GM19023 (cell line): Measurements from ENCODE around the gene UBE2F.
"Not testable (repeated sequence)": the region's sequence is repeated elsewhere in the genome, so short reads cannot be mapped to it uniquely, and the experiment has no call there.

Experiments
- ATAC-seq: cut with Tn5 transposase; IDR thresholded peaks from one replicate; pipeline ENCODE4 v1.9.1; 2021; ENCODE audit warnings: mild to moderate bottlenecking, moderate library complexity; ENCODE audit not compliant: unreplicated experiment

UBE2F gene

DNA sequence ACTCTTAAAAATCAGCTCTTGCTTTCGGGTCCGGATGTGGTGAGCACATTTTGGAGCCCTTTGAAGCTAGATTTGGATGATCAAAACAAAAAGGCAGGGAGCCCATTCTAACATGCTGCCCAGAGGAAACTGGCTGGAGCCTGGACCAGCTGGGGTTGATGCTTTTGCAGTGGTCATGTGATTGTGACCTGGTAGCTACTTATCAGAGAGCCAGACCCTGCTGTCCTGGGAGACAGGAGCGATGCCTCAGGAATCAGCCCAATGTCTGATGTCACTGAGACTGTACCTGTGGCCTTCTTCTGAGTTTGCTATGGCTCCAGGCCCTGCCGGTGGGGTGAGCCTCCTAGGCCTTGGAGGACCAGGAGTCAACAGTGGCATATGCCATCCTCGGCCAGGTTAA, 75.3 kb downstream of the UBE2F start:
- no peak for ATAC-seq

GRCh38 chr2:238042849-238043584, 76.2 kb downstream of the UBE2F start:
- no peak for ATAC-seq

- ATAC-seq, result no peak
Measured at GRCh38 chr2:238043851-238044250, 77.0 kb downstream of the UBE2F start.

DNA sequence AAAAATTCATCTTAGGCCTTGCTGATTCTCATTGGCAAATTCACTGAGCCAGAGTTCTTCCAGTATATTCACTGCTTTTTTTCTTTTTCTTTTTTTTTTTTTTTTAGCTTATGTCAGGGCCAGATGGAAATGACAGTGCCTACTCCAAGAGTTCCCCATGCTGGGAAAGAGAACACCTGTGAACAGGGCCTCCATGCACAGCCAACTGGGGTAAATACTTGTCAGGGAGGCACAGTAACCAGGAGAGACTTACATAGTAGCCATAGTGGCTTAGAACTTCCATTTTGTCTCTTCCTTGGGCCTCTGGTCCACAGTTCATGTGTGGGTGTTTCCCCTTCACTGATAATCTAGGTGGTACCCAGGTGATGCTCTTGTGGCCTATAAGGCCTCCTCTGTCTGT, 78.8 kb downstream of the UBE2F start:
- ATAC-seq, result no peak

DNA sequence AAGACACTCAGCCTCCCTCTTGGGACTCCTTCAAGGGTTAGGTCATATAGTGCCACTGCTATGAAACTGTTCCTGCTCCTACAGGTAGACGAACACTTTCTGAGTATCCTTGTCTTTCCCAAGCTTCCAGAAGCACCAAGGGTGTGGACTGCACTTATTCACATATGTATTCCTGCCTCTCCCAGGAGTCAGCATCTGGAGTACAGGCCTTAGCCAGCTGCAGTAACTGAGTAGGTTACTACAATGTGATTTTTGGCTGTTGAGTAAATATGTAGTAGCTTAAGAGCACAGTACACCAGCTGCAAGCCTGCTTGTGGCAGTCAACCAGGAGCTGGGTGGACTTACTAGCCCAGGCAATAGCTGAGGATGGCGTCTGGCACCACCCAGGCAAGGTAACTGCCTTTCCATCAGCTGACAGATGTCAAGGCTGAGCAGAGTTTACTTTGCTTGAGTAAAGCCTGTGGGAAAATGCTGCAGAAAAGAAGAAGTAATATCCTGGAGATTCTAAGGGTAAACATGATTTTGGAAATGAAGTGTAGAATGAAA, 80.0 kb downstream of the UBE2F start:
- no peak for ATAC-seq

DNA sequence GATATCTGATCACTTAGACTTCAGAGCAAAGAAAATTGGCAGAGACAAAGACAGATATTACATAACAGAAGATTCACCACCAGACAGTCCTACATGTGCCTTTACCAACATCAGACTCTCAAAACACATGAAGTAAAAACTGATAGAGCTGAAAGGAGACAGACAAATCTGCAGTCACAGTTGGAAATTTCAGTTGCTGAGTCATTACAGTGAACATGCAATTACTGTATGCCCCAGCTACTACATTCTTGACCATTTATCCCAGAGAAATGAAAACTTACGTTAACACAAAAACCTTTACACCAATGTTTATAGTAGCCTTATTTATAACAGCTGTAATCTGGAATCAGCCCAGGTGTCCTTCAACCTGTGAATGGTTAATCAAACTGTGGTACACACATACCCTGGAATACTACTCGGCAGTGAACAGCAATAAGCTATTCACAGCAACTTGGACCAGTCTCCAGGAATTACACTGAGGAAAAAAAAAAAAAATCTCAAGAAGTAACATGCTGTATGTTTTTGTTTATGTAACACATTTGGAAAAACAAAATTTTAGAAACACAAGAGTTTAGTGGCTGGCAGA, 86.5 kb downstream of the UBE2F start:
- ATAC-seq, result no peak

DNA sequence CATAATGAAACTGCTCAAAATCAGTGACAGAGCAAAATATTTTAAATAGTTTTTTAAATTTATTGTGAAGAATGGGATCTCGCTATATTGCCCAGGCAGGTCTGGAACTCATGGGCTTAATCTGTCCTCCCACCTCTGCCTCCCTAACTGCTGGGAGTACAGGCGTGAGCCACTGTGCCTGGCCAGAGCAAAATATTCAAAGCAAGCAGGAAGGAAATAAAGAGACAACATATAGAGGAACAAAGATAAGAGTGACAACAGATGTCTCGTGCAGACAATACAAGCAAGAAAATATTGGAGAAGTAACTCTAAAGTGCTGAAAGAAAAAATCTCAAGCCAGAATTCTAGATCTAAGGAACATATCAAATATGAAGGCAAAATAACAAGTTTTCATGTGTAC, 89.0 kb downstream of the UBE2F start:
- ATAC-seq, result no peak

DNA sequence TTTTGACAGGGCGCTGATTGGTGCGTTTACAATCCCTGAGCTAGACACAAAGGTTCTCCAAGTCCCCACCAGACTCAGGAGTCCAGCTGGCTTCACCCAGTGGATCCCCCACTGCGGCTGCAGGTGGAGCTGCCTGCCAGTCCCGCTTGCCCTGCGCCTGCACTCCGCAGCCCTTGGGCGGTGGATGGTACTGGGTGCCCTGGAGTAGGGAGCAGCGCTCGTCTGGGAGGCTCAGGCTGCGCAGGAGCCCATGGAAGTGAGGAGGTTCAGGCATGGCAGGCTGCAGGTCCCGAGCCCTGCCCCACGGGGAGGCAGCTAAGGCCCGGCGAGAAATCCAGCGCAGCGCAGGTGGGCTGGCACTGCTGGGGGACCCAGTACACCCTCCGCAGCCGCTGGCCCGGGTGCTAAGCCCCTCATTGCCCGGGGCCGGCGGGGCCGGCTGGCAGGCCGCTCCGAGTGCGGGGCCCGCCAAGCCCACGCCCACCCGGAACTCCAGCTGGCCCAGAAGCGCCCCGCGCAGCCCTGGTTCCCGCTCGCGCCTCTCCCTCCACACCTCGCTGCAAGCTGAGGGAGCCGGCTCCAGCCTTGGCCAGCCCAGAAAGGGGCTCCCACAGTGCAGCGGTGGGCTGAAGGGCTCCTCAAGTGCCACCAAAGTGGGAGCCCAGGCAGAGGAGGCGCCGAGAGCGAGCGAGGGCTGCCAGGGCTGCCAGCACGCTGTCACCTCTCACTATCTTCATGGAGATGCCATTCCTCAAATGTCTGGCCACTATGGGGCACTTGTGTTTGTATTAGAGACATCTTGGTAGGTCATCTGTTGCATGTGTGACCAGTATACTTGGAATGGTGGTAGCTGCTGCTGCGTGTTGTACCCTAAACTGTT, 91.1 kb downstream of the UBE2F start:
- ATAC-seq, result not testable (repeated sequence)

DNA sequence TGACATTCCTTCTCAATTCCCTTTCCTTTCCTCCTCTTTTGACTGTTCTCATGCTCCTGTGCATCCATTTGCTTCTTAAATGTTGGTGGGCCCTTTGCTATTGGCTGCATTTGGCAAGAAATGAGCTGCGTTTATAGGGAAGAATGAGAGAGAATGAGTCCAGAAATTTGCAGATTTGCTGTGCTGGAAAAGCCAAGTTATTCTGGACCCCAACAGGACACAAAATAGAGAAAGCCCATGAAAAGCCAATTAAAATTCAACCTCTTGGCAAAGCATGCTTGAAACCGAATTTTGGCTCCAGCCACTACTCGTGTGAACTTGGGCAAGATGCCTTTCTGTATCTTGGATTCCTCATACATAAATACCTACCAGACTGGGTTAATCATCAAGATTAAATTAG, 92.7 kb downstream of the UBE2F start:
- no peak for ATAC-seq

- ATAC-seq, result peak; percentile 1
Measured at GRCh38 chr2:238060096-238060541, 93.3 kb downstream of the UBE2F start.

- peak; percentile 91 for ATAC-seq
Measured at GRCh38 chr2:238060542-238061314, 93.9 kb downstream of the UBE2F start, which contains the start of gene SCLY. TSS of gene SCLY (plus strand) at chr2:238061001. CDS start at chr2:238061055, 54 bp downstream.

GRCh38 chr2:238061315-238062202, 94.7 kb downstream of the UBE2F start:
- peak; percentile 7 for ATAC-seq

- ATAC-seq, result no peak
Measured at GRCh38 chr2:238063414-238064189, 96.8 kb downstream of the UBE2F start.

DNA sequence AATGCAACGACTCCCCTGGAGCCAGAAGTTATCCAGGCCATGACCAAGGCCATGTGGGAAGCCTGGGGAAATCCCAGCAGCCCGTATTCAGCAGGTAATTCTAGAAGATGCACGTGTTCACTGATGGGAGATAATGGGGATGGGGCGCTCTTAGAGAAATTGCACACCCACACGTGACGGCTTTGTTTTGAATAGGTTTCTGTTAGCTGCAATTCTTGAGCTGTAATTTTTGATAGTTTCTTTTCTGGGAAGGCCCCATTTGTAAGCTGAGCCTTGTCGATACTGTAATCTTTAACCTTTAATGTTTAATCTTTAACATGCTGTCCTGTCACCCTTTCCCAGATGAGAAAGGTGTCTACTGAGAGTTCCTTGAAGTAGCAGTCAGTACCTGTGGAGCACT, 97.6 kb downstream of the UBE2F start:
- no peak for ATAC-seq

DNA sequence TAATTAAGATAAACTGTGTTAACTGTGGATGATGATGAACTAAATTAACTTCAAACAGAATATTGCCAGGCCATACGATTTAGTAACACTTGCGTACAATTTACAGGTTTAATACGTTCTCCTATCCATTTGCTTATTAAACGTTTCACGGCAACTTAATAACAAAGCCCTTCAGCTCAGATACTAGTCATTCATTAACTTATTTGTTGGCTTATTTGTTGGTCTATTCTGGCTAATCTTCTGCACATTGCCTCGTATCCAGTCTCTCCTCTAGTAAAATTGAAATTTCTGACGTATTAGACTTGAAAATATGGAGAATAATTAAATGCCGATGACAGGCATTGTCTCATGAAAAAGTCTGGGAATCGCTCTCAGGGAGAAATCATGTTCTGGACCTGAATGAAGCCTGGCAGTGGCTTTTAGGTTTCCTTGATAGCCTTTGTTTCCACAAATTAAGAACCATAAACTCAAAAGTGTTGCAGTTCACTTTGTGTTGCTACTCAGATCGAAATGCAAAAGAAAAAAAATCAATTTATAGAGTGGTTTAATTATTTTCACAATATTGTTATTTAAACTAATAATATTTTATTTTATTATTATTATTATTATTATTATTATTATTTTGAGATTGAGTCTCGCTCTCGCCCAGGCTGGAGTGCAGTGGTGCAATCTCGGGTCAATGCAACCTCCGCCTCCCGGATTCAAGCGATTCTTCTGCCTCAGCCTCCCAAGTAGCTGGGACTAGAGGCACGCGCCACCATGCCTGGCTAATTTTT, 98.4 kb downstream of the UBE2F start:
- no peak for ATAC-seq

DNA sequence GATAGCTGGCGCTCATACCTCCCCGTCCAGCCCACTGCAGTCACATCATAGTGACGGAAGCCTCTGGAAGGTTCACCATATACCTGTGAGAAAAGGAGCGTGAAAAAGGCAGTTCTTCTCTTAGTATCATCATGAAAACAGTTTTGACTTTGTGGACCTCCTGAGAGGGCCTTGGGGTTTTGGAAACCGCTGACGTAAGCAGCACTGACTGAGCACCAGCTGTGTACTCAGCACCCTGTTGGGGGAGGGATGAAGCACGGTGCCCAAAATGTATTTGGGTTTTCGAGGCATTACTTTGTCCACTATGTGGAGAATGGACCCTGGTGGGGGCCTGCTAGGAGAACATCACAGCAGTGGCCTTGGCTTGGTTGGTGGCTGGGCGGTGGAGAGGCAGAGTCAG, 99.4 kb downstream of the UBE2F start:
- no peak for ATAC-seq

- ATAC-seq, result not testable (repeated sequence)
Measured at GRCh38 chr2:238066718-238067117, 99.9 kb downstream of the UBE2F start.

DNA sequence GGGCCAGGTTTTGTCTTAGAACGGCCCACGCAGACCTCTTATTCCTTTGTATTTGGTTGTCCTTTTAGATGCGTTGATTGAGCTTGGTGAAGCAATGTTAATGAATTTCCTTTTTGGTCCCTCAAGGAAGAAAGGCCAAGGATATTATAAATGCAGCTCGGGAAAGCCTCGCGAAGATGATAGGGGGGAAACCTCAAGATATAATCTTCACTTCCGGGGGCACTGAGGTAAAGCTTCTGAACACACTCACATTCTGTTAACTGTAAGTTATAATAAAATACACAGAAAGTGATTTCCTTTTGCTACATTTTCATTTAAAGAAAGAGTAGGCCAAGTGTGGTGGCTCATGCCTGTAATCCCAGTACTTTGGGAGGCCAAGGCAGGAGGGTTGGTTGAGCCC, 101.1 kb downstream of the UBE2F start:
- no peak for ATAC-seq
